ENCODE measurements around the gene DHRS1.

GRCh38 chr14:24324024-24324423 is 24.4 kb upstream of the DHRS1 start:
- TF ChIP-seq CTCF (IDR thresholded peaks at IDR 0.05) = no peak
- no peak for TF ChIP-seq POLR2A (IDR thresholded peaks at IDR 0.05)
- TF ChIP-seq POLR2AphosphoS5 (IDR thresholded peaks at IDR 0.05) = no peak
- TF ChIP-seq EP300 (IDR thresholded peaks at IDR 0.05) = no peak

Data from suprapubic skin (tissue), 4 donors.